ENCODE results near the gene ADNP. TPM values are rescaled to one million over a fixed set of nuclear protein-coding genes. Genes with fewer than 3 reads are reported as not detected.

ADNP gene
- total and polyA plus RNA-seq, 2 of the 13 experiments (the other 11 are each of a cell fraction or from before 2014, with no cell fraction given), result 21.0 to 21.5 TPM

- peak; percentile 72 for TF ChIP-seq ZBTB33 (CRISPR knock-in tag; IDR thresholded peaks at IDR 0.05)
- TF ChIP-seq ZSCAN12 (CRISPR knock-in tag; IDR thresholded peaks at IDR 0.05), result peak; percentile 90; the same call in 1 of the 2 replicates
- peak; percentile 72 for TF ChIP-seq MED8 (CRISPR knock-in tag; IDR thresholded peaks at IDR 0.05; ENCODE audit: insufficient replicate concordance)
- peak; percentile 61 for TF ChIP-seq MEIS2 (CRISPR knock-in tag; IDR thresholded peaks at IDR 0.05)
- peak; percentile 24; the same call in 1 of the 2 replicates for TF ChIP-seq IRF1 (CRISPR knock-in tag; IDR thresholded peaks at IDR 0.05; ENCODE audit: low read depth)
- TF ChIP-seq SRF (IDR thresholded peaks at IDR 0.05; ENCODE audit: low read depth, low read length), result peak; percentile 34; the same call in 1 of the 2 replicates
- TF ChIP-seq SUZ12 (IDR thresholded peaks at IDR 0.05; ENCODE audit: low read depth, low read length), result no peak
- TF ChIP-seq MXI1 (IDR thresholded peaks at IDR 0.05; ENCODE audit: borderline replicate concordance, low read depth, low read length), result peak; percentile 96; the same call in 2 of the 3 replicates
- 0 out of 2 replicates have a peak, but pooled peaks have one; percentile 61 for TF ChIP-seq PITX1 (CRISPR knock-in tag; IDR thresholded peaks at IDR 0.05)
- peak; percentile 87; the same call in 1 of the 2 replicates for TF ChIP-seq RARG (CRISPR knock-in tag; IDR thresholded peaks at IDR 0.05; ENCODE audit: low read depth)
- no peak for TF ChIP-seq SOX13 (IDR thresholded peaks at IDR 0.05)
- no peak; a peak in 1 of 4 replicates for TF ChIP-seq SOX13 (CRISPR knock-in tag; conservative IDR thresholded peaks at IDR 0.05 in 1 of 2, IDR thresholded peaks at IDR 0.05 in 1 of 2)
- 0 out of 2 replicates have a peak, but pooled peaks have one; percentile 89 for TF ChIP-seq KMT2A (CRISPR knock-in tag; IDR thresholded peaks at IDR 0.05)
- TF ChIP-seq ZSCAN30 (CRISPR knock-in tag; IDR thresholded peaks at IDR 0.05), result 0 out of 2 replicates have a peak, but pooled peaks have one; percentile 63
- TF ChIP-seq PHB2 (IDR thresholded peaks at IDR 0.05; ENCODE audit: partially characterized antibody), result no peak
- no peak for TF ChIP-seq ZNF382 (CRISPR knock-in tag; IDR thresholded peaks at IDR 0.05; ENCODE audit: borderline replicate concordance)
- peak; percentile 77 for TF ChIP-seq ZNF407 (CRISPR knock-in tag; IDR thresholded peaks at IDR 0.05; ENCODE audit: not compliant biosample characterization)
Observed at GRCh38 chr20:50958615-50959542, 27.6 kb upstream of the ADNP start, which contains the start of gene MOCS3 (continued).

Data from HepG2 (cell line).